K562 (cell line): ENCODE results near the gene SP2. TPM values are rescaled to one million over a fixed set of nuclear protein-coding genes. Genes with fewer than 3 reads are reported as not detected.

Experiments used
- ATAC-seq: fragments of 200-7000 bp; cut with Tn5 transposase; 3 replicates; pipeline ENCODE4 v1.9.1; 2020; ENCODE audit warnings: moderate library complexity
- BruUV-seq: library from RNA; stranded (reverse); fragments of 400-500 nt; replicated peaks from 2 replicates; lab custom pipeline; 2021; lab: Mats Ljungman, UMichigan
- CTCF ChIA-PET: fragments of 300-600 bp; formaldehyde crosslinking; extraction: SDS; loops from one replicate; lab custom pipeline; 2021; ENCODE audit warnings: low intra/inter-chr PET ratio; lab: Yijun Ruan, JAX
- POLR2A ChIA-PET: fragments of 300-600, 350-650 bp; sonication (Branson Sonifier 250); formaldehyde crosslinking; extraction: SDS; loops from one replicate; lab custom pipeline; 2021; ENCODE audit warnings: antibody characterized with exemption, inconsistent platforms; lab: Yijun Ruan, JAX
- DNase-seq, 4 experiments: peaks; one replicate each; pipeline versions ENCODE4 v3.0.0 to v3.0.0-alpha.2; 2011 to 2018; ENCODE audit warnings: low spot score in 3 of 4, mixed read lengths in 3 of 4; ENCODE audit errors: extremely low read depth in 1 of 4
- FAIRE-seq: peaks from 2 replicates; lab custom pipeline; 2011; peaks lifted over from hg19 to GRCh38; lab: Jason Lieb, UNC
- H2AFZ ChIP-seq: 2 replicates; pipeline ENCODE4 v1.6.0; 2011; ENCODE audit warnings: low read depth, low read length, control low read depth, inconsistent platforms
- H3K27ac ChIP-seq: fragments of 200-600 bp; 3 replicates; pipeline ENCODE4 v1.8.0; 2011; ENCODE audit warnings: low read depth, mild to moderate bottlenecking, control low read depth, inconsistent platforms, low read length, moderate library complexity, mixed read lengths; ENCODE audit errors: extremely low read depth
- H3K27me3 ChIP-seq, 2 experiments: fragments of 300-600 bp in 1 of 2; 2 replicates in 1 of 2; 3 replicates in 1 of 2; pipeline versions ENCODE4 v1.6.0 to v1.8.0; 2011; ENCODE audit warnings: inconsistent platforms in 2 of 2, low read length in 2 of 2, mild to moderate bottlenecking in 1 of 2, mixed read lengths in 1 of 2, moderate library complexity in 1 of 2; ENCODE audit not compliant: control insufficient read depth in 2 of 2, insufficient read depth in 2 of 2
- H3K36me3 ChIP-seq: fragments of 300-600 bp; 3 replicates; pipeline ENCODE4 v1.8.0; 2011; ENCODE audit warnings: mild to moderate bottlenecking, low read length, inconsistent platforms; ENCODE audit not compliant: control insufficient read depth, insufficient read depth
- H3K4me1 ChIP-seq, 2 experiments: fragments of 200-600 bp in 1 of 2; replicated peaks in 1 of 2; 2 replicates in 1 of 2; 3 replicates in 1 of 2; pipeline versions ENCODE4 v1.5.1 to v1.8.0; 2011; ENCODE audit warnings: inconsistent platforms in 2 of 2, low read length in 2 of 2, mild to moderate bottlenecking in 1 of 2, mixed read lengths in 1 of 2, moderate library complexity in 1 of 2; ENCODE audit not compliant: control insufficient read depth in 2 of 2, insufficient read depth in 2 of 2
- H3K4me2 ChIP-seq: 2 replicates; pipeline ENCODE4 v1.6.1; 2011; ENCODE audit warnings: low read length, control low read depth, inconsistent platforms, mixed read lengths; ENCODE audit not compliant: insufficient read depth
- H3K4me3 ChIP-seq: fragments of 200-600 bp; sonication (generic), shearing (Covaris generic); 2 replicates; pipeline ENCODE4 v1.5.1; 2016; ENCODE audit warnings: control low read depth, inconsistent platforms
- H3K79me2 ChIP-seq: fragments of 200-600 bp; 3 replicates; pipeline ENCODE4 v1.8.0; 2011; ENCODE audit warnings: low read length, inconsistent platforms; ENCODE audit not compliant: control insufficient read depth, insufficient read depth
- H3K9ac ChIP-seq, 2 experiments: 2 replicates each; pipeline versions ENCODE4 v1.6.0 to v1.6.1; 2011; ENCODE audit warnings: low read depth in 2 of 2, low read length in 2 of 2, control low read depth in 1 of 2, inconsistent platforms in 1 of 2, mild to moderate bottlenecking in 1 of 2, mixed read lengths in 1 of 2; ENCODE audit not compliant: insufficient read depth in 1 of 2
- H3K9me1 ChIP-seq: one replicate; pipeline ENCODE4 v1.6.0; 2011; ENCODE audit warnings: inconsistent platforms, mild to moderate bottlenecking, low read length, moderate library complexity; ENCODE audit not compliant: control insufficient read depth, insufficient read depth
- H3K9me3 ChIP-seq: replicated peaks from 2 replicates; pipeline ENCODE4 v1.5.1; 2011; ENCODE audit warnings: low read depth, low read length, inconsistent platforms; ENCODE audit not compliant: control insufficient read depth, insufficient read depth
- H4K20me1 ChIP-seq: replicated peaks from 2 replicates; pipeline ENCODE4 v1.6.1; 2011; ENCODE audit warnings: low read length, inconsistent platforms, mixed read lengths; ENCODE audit not compliant: control insufficient read depth, insufficient read depth
- ETS1 ChIP-seq: conservative IDR thresholded peaks from 2 replicates; pipeline ENCODE4 v1.6.1; 2011; ENCODE audit warnings: low read depth, mild to moderate bottlenecking, low read length; ENCODE audit not compliant: control insufficient read depth
- SIN3A ChIP-seq, 2 experiments: fragments of 150-350 bp in 1 of 2; IDR thresholded peaks; 2 replicates each; pipeline ENCODE4 v1.6.1; 2011 to 2016; ENCODE audit warnings: borderline replicate concordance in 2 of 2, low read depth in 2 of 2, low read length in 2 of 2, mild to moderate bottlenecking in 2 of 2, moderate library complexity in 2 of 2; ENCODE audit not compliant: control insufficient read depth in 1 of 2
- TBP ChIP-seq: optimal IDR thresholded peaks from 2 replicates; pipeline ENCODE3; 2011; ENCODE audit warnings: low read depth, low read length, improper control_type of control experiment
- WGBS: fragments of 100-300 bp; shearing (Covaris generic); methylation state at CpG from one replicate; pipeline ENCODE4 v1.1.6; 2016; ENCODE audit warnings: low coverage, mixed read lengths; ENCODE audit not compliant: insufficient coverage; ENCODE audit errors: missing lambda C conversion rate; 5-methylcytosine and 5-hydroxymethylcytosine counted together
- in situ Hi-C: fragments of 300-500 bp; cut with MboI; formaldehyde crosslinking; loops from 4 replicates; pipeline ENCODE4 v1.15.0; 2018; ENCODE audit warnings: inconsistent platforms, mixed read lengths
- intact Hi-C: fragments of 100-400 bp; cut with micrococcal nuclease; formaldehyde crosslinking; loops from 2 replicates; pipeline ENCODE4 v1.14.2; 2022
- polyA plus RNA-seq, 8 experiments: library from polyadenylated mRNA; depleted of rRNA in 4 of 8; stranded (reverse) in 5 of 8; unstranded in 3 of 8; fragments of >200 nt; fragmentation: Nextera tagmentation in 2 of 8; fragmentation: Illumina TruSeq in 1 of 8; extraction: Ambion mirVana in 2 of 8; extraction: Trizol in 1 of 8; gene quantifications; 2 replicates each; pipeline versions ENCODE4 v1.2.1 to v1.2.3, GENCODE V29; 2011 to 2014; ENCODE audit warnings: inconsistent platforms in 1 of 8, missing spikeins in 1 of 8
- total RNA-seq, 7 experiments: library from RNA; depleted of rRNA in 6 of 7; stranded (reverse); fragments of >200 nt in 6 of 7; fragmentation: Illumina TruSeq in 2 of 7; extraction: Trizol in 2 of 7; gene quantifications; 2 replicates each; pipeline versions ENCODE4 v1.2.1 to v1.2.3, GENCODE V29; 2011 to 2021; ENCODE audit warnings: low replicate concordance in 1 of 7

SP2 gene
- total and polyA plus RNA-seq, 9 of the 15 experiments (the other 6 are each of a cell fraction or from before 2014, with no cell fraction given), result 0.77 to 22.3 (median 2.3) TPM

GRCh38 chr17:47973541-47973940 is 77.5 kb downstream of the SP2 start:
- Histone ChIP-seq H3K27ac (no peak overlapping the region), H3K4me1 (peaks cover 20 to 28% of the 10 kb centered on the region in 2 experiments; a peak in 4 of 5 replicates), H3K27me3 (no peaks in the 10 kb centered on the region), H3K9me3 (no peaks in the 10 kb centered on the region), H3K79me2 (peaks cover 19% of the 10 kb centered on the region), H3K4me3 (no peak overlapping the region), H2AFZ (no peak overlapping the region), H4K20me1 (no peaks in the 10 kb centered on the region), H3K9ac (no peak overlapping the region), H3K36me3 (peaks cover 59% of the 10 kb centered on the region), H3K4me2 (no peak overlapping the region), H3K9me1 (no peaks in the 10 kb centered on the region)
- in situ Hi-C loops (no loop called here), intact Hi-C loops (no loop called here)
- ChIA-PET POLR2A (no interaction called here), CTCF (no interaction called here)
- 97% methylated on average over 8 of the region's 8 CpGs for WGBS
- DNase-seq (no peak), FAIRE-seq (no peak), ATAC-seq (no peak)
- TF ChIP-seq TBP (no peak), SIN3A (IDR thresholded peaks at IDR 0.05; ENCODE audit: borderline replicate concordance in 2 of 2, control insufficient read depth in 1 of 2, low read depth in 2 of 2, low read length in 2 of 2) (no peak), ETS1 (no peak)
- BruUV-seq, result no TSS peak
